GM19351 (cell line): ENCODE results near the gene PRICKLE1.
A peak's percentile ranks its signal among the peaks of the same experiment; 100 is the strongest.

Experiments used
- ATAC-seq: cut with Tn5 transposase; IDR thresholded peaks from one replicate; pipeline ENCODE4 v1.9.1; 2021; ENCODE audit warnings: mild to moderate bottlenecking, moderate library complexity; ENCODE audit not compliant: unreplicated experiment

The PRICKLE1 gene

DNA sequence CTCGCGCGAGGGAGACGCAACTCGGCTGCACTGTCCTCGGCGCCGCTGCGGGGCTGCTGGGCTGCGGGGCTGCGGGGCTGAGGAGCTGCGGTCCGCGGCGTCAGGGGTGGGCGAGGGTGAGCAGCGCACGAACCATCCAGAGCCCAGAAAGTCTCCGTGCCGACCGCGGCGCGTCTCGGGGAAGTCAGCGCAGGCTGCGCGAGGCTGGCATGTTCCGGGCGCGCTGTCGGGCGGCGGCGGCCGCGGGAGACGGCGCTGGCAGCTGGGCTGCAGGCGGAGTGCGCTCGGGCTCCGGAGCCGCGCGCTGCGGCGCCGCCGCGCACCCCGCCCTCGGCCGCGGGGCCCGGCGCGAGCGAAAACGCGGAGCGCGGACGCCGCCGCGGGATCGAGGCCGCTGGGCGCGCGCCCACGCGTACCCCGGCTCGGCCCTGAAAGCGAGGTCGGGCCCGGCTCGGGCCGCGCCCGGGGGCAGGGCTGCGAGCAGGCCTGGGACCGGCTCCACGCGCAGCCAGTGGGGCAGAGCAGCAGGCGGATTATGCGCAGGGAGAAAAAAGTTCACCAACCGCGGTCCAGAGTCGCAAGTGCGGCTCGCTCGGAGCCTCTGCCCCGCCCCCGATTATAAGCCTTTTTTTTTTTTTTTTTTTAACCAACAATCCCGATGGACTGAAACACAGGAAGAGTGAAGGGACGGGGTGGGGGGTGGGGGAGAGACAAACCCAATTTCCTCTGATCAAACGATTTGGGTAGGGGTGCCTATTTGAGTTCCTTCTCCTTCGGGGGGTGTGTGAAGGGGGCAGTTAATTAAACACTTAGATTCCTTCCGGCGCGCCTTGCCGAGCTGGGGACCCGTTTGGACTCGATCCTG is at the start of gene PRICKLE1:
TSS of gene PRICKLE1 (minus strand) at position 282 of the 865 bp plus-strand sequence. CDS start 117,230 bp downstream, outside the sequence.
- peak; percentile 77 for ATAC-seq

- no peak for ATAC-seq
Measured at GRCh38 chr12:42638697-42639096, 49.2 kb upstream of the PRICKLE1 start.

DNA sequence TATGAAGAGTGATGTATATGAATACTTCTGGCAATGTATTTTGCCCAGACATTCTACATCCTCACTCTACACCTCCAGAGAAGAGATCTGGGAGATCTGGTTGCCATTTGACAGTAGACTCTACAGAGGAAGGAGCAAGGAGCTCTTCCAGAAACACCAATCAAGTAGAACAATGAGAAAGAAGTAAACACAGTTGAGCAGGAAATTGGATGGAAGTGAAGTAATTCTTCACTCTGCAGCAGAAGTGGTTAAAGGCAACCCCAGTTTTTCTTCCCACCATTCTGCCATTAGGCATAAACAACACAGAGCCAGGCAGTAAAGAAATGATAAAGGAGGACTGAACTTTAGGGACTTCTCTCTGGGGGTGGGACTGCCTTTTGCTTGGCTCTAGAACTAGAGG is 48.5 kb upstream of the PRICKLE1 start:
- no peak for ATAC-seq

GRCh38 chr12:42636993-42637392 is 47.4 kb upstream of the PRICKLE1 start:
- no peak for ATAC-seq

GRCh38 chr12:42633594-42633993 is 44.0 kb upstream of the PRICKLE1 start:
- no peak for ATAC-seq

DNA sequence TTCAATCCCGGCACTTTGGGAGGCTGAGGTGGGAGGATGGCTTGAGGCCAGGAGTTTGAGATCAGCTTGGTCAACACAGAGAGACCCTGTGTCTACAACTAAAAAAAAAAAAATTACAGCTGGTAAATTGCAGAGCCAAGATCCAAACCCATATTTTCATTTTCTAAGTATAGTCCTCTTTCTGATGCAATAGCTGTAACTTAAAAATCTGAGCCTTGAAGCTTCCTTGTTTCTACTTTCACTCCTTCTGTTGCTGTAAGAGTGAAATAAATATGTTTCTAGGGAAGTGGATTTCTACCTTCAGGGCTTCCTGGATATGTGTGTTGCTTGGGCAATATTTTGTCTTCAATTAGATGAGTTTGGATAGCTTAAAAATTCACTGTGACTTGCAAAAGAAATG is 42.0 kb upstream of the PRICKLE1 start:
- no peak for ATAC-seq

DNA sequence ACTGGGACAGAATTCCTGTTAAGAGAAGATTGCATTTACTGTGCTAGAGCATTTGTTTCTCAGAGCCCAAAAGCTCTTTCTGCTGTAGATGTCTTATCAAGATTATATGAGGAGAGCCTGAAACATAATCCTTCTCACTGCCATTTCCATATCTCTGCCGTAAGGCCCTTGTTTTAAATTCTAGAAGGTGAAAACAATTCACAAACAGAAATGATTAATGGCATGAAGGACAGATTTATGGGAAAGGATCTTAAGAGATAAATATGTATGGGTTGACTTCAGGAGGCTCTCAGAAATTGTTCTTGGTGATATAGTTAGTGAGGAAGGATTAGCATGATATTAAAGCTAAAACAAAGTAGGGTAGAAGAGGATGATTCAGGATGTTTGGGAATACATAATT is 40.8 kb upstream of the PRICKLE1 start:
- no peak for ATAC-seq

DNA sequence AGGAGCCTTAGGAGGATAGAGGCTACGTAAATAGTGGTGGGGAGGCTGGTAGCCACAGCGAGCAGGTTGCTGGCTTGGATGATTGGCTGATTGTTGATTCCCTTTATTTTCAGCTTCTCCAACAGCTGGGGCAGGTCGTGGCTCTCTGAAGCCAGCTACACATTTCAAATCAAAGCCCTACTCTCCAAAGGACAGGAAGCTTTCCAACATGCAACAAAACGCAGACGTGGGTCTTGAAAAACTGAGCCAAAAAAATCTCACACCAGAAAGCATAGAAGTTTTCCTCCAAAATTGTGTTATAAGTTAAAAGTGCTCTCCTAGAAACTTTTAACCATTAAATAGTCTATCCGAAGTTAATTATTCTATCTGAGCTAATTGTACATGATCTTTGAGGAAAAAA is 37.6 kb upstream of the PRICKLE1 start:
- no peak for ATAC-seq

- no peak for ATAC-seq
Measured at GRCh38 chr12:42625611-42626010, 36.1 kb upstream of the PRICKLE1 start.

GRCh38 chr12:42617622-42618021 is 28.1 kb upstream of the PRICKLE1 start:
- no peak for ATAC-seq

DNA sequence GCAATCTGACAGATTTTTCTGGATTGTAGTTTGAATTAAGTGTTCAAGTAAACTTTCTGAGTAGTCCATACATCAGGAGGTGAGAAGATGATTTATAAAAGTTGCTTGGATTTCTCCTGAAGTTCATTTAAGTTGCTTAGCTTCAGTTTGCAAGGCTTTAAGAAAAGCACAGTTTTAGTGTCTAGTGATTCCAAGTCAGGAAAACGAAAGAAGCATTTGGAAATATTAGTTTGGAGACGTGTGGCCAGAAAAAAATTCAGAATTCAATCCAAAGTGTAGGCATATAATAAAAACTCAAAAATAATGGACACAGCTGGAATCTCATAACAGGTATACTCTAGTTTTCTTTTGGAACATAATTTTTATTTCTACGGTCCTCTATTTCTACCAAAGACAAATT is 25.5 kb upstream of the PRICKLE1 start:
- no peak for ATAC-seq

GRCh38 chr12:42612231-42612613 is 22.7 kb upstream of the PRICKLE1 start:
- ATAC-seq: no peak

DNA sequence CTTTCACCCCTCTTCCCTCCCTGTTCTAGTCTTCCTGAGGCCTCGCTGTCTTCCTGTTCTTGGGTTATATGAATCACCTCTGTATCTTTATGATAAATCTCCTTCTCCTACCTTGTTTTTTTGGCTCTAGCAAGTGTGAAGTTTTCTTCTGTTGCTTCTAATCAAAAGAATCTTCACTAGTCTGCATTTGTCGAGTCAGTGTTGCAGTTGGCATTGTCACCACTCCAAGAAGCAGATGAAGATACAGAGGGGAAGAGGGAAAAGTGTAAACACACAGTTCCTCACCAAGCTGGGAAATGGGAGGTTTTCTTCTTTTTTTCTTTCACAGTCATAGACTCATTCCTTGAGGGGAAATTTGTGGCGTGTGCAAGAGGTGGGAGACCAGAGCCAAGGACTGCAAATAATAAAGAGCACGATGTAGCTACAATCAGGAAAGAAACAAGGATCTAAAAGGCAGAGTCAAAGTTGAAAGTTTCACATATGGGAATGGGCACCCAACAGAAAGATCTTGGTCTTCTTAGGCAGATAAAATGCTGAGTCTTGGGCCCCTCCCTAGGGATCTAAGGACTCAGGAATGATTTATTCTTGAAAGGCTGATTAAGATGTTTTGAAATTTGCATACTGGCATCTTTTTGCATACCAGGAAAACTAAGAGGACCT is 22.2 kb upstream of the PRICKLE1 start:
- no peak for ATAC-seq

DNA sequence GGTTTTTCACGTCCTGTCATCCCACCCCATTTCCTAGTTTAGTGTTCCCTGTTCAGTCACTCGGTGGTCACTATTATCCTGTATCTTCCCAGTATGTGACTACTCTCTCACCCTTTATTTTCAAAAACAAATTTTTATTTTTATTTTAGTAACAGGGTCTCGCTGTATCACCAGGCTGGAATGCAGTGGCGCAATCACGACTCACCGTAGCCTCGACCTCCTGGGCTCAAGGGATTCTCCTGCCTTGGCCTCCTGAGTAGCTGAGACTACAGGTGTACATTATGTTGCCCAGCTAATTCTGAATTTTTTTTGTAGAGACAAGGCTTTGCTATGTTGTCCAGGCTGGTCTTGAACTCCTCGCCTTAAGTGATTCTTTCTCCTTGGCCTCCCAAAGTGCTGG is 20.1 kb upstream of the PRICKLE1 start:
- no peak for ATAC-seq

- ATAC-seq: no peak
Measured at GRCh38 chr12:42608196-42608825, 18.8 kb upstream of the PRICKLE1 start.

GRCh38 chr12:42607584-42608058 is 18.1 kb upstream of the PRICKLE1 start:
- no peak for ATAC-seq

DNA sequence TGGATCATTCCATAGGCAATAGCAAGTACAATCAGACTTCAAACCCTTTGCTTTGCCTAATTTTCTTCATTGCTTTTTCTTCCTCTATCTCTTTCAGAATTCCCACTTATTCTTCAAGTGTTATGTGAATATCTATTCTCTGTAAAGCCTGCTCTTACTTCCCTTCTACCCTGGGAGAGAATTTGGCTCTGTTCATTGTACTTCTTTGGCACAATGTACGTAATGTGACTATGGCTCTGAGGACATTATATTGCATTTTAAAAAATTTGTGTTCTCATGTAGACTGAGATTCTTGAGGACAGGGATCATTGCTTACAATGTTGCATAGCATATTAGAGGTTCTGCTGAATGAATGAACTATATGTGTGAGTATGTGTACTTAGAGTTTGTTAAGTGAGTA is 16.9 kb upstream of the PRICKLE1 start:
- ATAC-seq: no peak

- ATAC-seq: no peak
Measured at GRCh38 chr12:42605685-42606084, 16.1 kb upstream of the PRICKLE1 start.

DNA sequence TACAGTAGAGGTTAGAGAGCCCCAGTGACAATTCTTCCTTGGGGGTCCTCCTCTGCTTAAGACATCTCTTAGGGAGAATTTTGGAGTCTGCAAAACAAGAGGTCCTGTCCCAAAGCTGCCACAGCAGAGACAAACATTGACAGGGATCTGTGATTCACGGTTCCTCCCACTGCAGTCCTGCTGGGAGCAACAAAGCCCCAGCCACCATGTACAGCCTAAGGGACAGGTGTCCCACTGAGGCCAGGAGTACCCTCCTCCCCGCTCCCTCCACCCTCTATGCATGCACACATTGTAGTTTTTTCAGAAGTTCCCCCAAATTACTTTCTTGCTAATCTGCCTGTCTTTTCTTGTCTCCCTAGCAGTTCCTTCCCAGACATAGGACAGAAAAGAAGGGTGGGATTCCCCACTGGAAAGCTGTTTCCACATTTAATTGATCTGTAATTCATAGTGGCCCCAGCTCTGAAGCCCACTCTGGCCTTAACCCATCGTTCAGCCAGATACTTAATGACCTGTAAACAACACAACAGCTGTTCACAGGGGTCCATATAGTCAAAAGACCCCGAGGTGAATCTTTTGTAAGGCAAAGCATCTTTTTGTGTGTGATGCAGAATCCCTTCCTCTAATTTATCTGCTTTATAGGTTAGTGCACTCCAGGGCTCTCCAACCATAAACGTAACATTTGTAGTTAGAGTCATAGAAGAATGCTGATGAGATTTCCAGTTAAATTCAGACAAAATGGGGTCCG is 13.9 kb upstream of the PRICKLE1 start:
- ATAC-seq: no peak

- ATAC-seq: no peak
Measured at GRCh38 chr12:42593874-42594273, 4.3 kb upstream of the PRICKLE1 start.

DNA sequence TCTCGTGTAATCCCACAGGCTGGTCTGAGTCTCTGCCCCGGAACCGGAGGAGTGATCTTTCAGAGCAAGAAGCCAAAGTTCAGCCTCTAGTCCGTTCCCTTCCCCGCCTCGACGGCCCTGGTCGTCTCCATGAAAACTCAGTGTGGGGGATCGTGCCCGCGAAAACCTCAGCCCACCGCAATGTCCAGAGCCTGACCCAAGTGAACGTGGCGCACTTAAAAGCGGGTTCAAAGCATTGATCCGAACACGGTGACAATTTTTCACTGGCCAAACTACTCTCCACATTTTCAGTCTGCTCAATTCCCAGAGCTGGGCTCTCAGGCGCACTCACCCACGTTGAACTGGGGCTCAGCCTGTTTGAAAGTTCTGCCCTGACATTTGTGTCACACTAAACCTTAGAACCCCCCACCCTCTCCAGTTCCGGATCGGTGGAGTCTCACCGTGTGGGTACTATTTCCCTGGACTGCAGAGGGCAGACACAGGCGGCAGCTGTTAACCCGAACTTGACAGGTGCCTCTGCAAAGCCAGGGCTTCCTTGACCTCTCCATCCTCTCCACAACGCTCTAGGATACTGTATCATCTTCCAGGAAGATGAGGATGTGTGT is 886 bp upstream of the PRICKLE1 start:
- no peak for ATAC-seq
